Spleen (tissue), 11 donors: ENCODE data around the gene COL8A2. TPM values are rescaled to one million over a fixed set of nuclear protein-coding genes. Genes with fewer than 3 reads are reported as not detected.

Source experiments
- DNase-seq: peaks from one replicate; pipeline ENCODE4 v3.0.0-alpha.2; 2020
- H3K27ac ChIP-seq, 8 donors: fragments of 200-600 bp; sonication (generic) in 7 of 8; 1 replicate in 4 of 8; 2 replicates in 4 of 8; pipeline versions ENCODE4 v1.5.0 to v1.8.0; 2016 to 2021; ENCODE audit warnings: inconsistent platforms in 4 of 8, mild to moderate bottlenecking in 4 of 8, moderate library complexity in 1 of 8
- H3K27me3 ChIP-seq, 7 donors: fragments of 200-600 bp; sonication (generic) in 6 of 7; replicated peaks in 1 of 7; 1 replicate in 4 of 7; 2 replicates in 3 of 7; pipeline versions ENCODE4 v1.5.0 to v1.8.0; 2016 to 2021; ENCODE audit warnings: inconsistent platforms in 3 of 7, mild to moderate bottlenecking in 1 of 7
- H3K36me3 ChIP-seq, 6 donors: fragments of 200-600 bp; sonication (generic) in 5 of 6; 1 replicate in 4 of 6; 2 replicates in 2 of 6; pipeline versions ENCODE4 v1.5.0 to v1.8.0; 2016 to 2021; ENCODE audit warnings: inconsistent platforms in 2 of 6
- H3K4me1 ChIP-seq, 6 donors: fragments of 200-600 bp; sonication (generic) in 5 of 6; 1 replicate in 3 of 6; 2 replicates in 3 of 6; pipeline versions ENCODE4 v1.5.0 to v1.8.0; 2016 to 2021; ENCODE audit warnings: inconsistent platforms in 3 of 6
- H3K4me3 ChIP-seq, 8 donors: fragments of 200-600 bp; sonication (generic) in 7 of 8; 1 replicate in 4 of 8; 2 replicates in 4 of 8; pipeline versions ENCODE4 v1.5.0 to v1.8.0; 2016 to 2021; ENCODE audit warnings: inconsistent platforms in 4 of 8, mild to moderate bottlenecking in 4 of 8, moderate library complexity in 2 of 8
- H3K9me3 ChIP-seq, 8 donors: fragments of 200-600 bp; sonication (generic) in 7 of 8; 1 replicate in 4 of 8; 2 replicates in 4 of 8; pipeline versions ENCODE4 v1.5.0 to v1.8.0; 2016 to 2021; ENCODE audit warnings: inconsistent platforms in 4 of 8
- POLR2A ChIP-seq, 3 donors: fragments of 450-650 bp; IDR thresholded peaks; one replicate each; pipeline ENCODE4 v1.5.1; 2017; ENCODE audit warnings: antibody characterized with exemption in 3 of 3, mild to moderate bottlenecking in 1 of 3
- POLR2AphosphoS5 ChIP-seq, 3 donors: sonication (generic); formaldehyde crosslinking; IDR thresholded peaks; one replicate each; pipeline ENCODE4 v1.5.1; 2017; ENCODE audit warnings: antibody characterized with exemption in 3 of 3
- WGBS, 5 donors: extraction: QIAGEN DNeasy Blood & Tissue Kit in 3 of 5; methylation state at CpG; one replicate each; pipeline versions ENCODE4 v1.1.5 to v1.1.7; 2013 to 2018; 5-methylcytosine and 5-hydroxymethylcytosine counted together
- intact Hi-C: fragments of 100-400 bp; cut with DNase I; formaldehyde crosslinking; loops from one replicate; pipeline ENCODE4 v1.15.0; 2023; ENCODE audit warnings: low total_unique reads
- polyA plus RNA-seq, 3 donors: library from polyadenylated mRNA; stranded (reverse); fragments of 200-250 nt; gene quantifications; one replicate each; pipeline ENCODE4 v1.2.1, GENCODE V29; 2013
- total RNA-seq, 7 donors: library from RNA; depleted of rRNA in 3 of 7; stranded (reverse); fragments of >200 nt in 3 of 7; fragmentation: NEBNext Ultra II Directional in 4 of 7; extraction: Animal tissue kit (Norgen Biotek cat#: 25700) in 4 of 7; gene quantifications; one replicate each; pipeline versions ENCODE4 v1.1.0 to v1.2.1, GENCODE V29; 2016 to 2021
- TF ChIP-seq, protein P1 (sequence below), 11 experiments: fragments of 200-600 bp in 7 of 11; fragments of 450-650 bp in 4 of 11; sonication (generic) in 4 of 11; IDR thresholded peaks in 8 of 11; conservative IDR thresholded peaks in 3 of 11; 1 replicate in 7 of 11; 2 replicates in 4 of 11; pipeline versions ENCODE4 v1.4.0 to v1.8.0; 2016 to 2021; ENCODE audit warnings: antibody characterized with exemption in 11 of 11, inconsistent platforms in 4 of 11, mild to moderate bottlenecking in 1 of 11
- donor health status: healthy with polysubstance abuse.
- donor health status: DM: no; HTN: no; CAD: no; lungs with moderate emphysema.
- donor health status: DM: no; HTN: no; CAD: no.
- donor health status: Bipolar disorder and iron deficiency.
- donor health status: healthy.
- donor health status: DM: no; HTN: no; CAD: no.
- donor health status: DM: yes; HTN: yes; CAD: no.

Gene COL8A2
- total and polyA plus RNA-seq, 10 donors, result 2.1 to 32.0 (median 9.9) TPM

DNA sequence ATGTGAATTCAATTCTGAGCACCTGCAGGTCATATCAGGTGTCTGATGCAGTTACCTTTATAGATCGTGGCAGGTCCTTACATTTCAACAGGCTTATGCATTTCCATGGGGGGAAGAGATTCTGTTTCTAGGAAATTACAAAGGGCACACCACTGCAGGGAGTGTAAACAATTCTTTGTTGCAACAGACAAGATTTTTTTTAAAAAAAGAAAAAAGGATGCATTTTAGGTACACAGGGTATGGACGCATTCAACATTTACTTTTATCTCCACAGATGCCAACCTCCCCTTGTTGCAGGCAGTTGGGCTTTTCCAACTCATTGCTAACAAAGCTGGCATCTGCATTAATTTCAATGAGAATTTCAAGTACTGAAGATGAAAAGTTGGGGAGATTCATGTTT is 54.7 kb downstream of the COL8A2 start:
- Histone ChIP-seq H3K9me3 (no peaks in the 10 kb centered on the region), H3K4me1 (peaks cover 0 to 3% (median 0%) of the 10 kb centered on the region in 6 donors), H3K4me3 (no peak overlapping the region), H3K36me3 (peaks cover 0 to 7% (median 0%) of the 10 kb centered on the region in 6 donors), H3K27me3 (no peaks in the 10 kb centered on the region), H3K27ac (no peak overlapping the region)
- 89 to 94% (median 92%) methylated on average over 2 of the region's 2 CpGs for WGBS, 5 donors
- intact Hi-C loops, result no loop called here
- DNase-seq, result no peak
- TF ChIP-seq, protein P1, sequence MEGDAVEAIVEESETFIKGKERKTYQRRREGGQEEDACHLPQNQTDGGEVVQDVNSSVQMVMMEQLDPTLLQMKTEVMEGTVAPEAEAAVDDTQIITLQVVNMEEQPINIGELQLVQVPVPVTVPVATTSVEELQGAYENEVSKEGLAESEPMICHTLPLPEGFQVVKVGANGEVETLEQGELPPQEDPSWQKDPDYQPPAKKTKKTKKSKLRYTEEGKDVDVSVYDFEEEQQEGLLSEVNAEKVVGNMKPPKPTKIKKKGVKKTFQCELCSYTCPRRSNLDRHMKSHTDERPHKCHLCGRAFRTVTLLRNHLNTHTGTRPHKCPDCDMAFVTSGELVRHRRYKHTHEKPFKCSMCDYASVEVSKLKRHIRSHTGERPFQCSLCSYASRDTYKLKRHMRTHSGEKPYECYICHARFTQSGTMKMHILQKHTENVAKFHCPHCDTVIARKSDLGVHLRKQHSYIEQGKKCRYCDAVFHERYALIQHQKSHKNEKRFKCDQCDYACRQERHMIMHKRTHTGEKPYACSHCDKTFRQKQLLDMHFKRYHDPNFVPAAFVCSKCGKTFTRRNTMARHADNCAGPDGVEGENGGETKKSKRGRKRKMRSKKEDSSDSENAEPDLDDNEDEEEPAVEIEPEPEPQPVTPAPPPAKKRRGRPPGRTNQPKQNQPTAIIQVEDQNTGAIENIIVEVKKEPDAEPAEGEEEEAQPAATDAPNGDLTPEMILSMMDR (IDR thresholded peaks at IDR 0.05 in 8 of 11, conservative IDR thresholded peaks at IDR 0.05 in 3 of 11), result no peak
- TF ChIP-seq POLR2AphosphoS5 (IDR thresholded peaks at IDR 0.05) (no peak), POLR2A (IDR thresholded peaks at IDR 0.05) (no peak)

DNA sequence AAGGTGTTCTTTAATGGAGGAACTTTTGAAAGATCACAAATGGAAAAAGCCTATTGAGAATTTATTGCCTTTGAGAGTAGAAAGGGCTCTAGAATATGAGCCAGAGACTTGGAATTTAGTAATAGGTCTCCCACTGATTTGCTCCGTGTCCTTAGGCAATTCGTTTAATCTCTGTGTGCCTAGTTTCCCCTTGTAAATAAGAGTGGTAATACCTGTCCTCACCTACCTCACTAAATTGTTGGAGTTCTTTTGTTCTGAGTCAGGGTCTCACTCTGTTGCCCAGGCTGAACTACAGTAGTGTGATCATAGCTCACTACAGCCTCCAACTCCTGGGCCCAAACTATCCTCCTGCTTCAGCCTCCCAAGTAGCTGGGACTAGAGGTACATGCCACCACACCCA is 56.2 kb downstream of the COL8A2 start:
- intact Hi-C loops, result no loop called here
- Histone ChIP-seq H3K27ac (no peak overlapping the region), H3K27me3 (no peaks in the 10 kb centered on the region), H3K4me1 (no peaks in the 10 kb centered on the region), H3K9me3 (no peaks in the 10 kb centered on the region), H3K36me3 (peaks cover 0 to 10% (median 0%) of the 10 kb centered on the region in 6 donors), H3K4me3 (no peak overlapping the region)
- DNase-seq, result no peak
- TF ChIP-seq POLR2A (IDR thresholded peaks at IDR 0.05) (no peak), POLR2AphosphoS5 (IDR thresholded peaks at IDR 0.05) (no peak)
- TF ChIP-seq, protein P1 (IDR thresholded peaks at IDR 0.05 in 8 of 11, conservative IDR thresholded peaks at IDR 0.05 in 3 of 11), result no peak
- WGBS, 5 donors, result 84 to 98% (median 94%) methylated on average over 2 of the region's 2 CpGs

DNA sequence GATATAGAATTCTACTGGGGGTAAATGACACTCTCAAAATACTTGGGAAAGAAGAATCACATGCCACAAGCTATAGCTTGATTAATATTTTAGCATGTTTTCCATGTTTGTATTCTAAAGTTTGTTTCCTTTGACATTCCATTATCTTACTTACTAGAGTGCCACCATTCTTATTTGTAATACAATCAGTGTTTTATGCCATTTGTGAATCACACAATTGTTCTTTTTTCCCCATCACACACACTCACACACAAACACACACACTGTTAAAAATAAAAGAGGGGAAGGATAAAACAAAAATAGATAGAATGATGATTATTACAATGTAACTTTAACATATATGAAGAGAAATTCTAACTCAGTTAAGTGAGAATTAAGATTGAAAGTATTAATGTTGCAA is 57.2 kb downstream of the COL8A2 start:
- no peak overlapping the region for H3K27ac ChIP-seq
- H3K4me3 ChIP-seq, result no peak overlapping the region
- no peaks in the 10 kb centered on the region for H3K27me3 ChIP-seq
- DNase-seq, result no peak
- H3K9me3 ChIP-seq, result no peaks in the 10 kb centered on the region
- no peaks in the 10 kb centered on the region for H3K4me1 ChIP-seq
- intact Hi-C loops, result no loop called here
- no peak for TF ChIP-seq POLR2AphosphoS5 (IDR thresholded peaks at IDR 0.05)
- no peak for TF ChIP-seq POLR2A (IDR thresholded peaks at IDR 0.05)
- TF ChIP-seq, protein P1 (IDR thresholded peaks at IDR 0.05 in 8 of 11, conservative IDR thresholded peaks at IDR 0.05 in 3 of 11), result no peak
- H3K36me3 ChIP-seq, result peaks cover 0 to 13% (median 0%) of the 10 kb centered on the region in 6 donors

DNA sequence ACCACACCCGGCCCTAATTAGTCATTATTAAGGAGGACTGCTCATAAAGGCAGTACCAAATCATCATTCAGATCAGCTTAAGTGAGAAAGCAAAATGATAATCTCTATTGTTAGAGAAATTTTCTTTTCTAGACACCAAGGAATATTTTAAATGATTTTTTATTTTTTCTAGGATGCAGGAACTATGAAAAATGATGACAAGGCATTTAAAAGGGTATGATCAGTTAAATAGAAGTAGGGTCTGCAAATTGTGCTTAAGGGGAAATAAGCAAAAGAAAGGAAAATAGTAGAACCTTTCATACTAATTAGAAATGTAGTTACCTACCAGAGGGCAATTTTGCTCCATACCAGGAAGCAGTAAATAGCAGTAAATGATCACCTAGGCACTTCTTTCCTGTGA is 62.7 kb downstream of the COL8A2 start:
- 92 to 100% (median 95%) methylated on average over 1 of the region's 1 CpG for WGBS, 5 donors
- intact Hi-C loops, result no loop called here
- TF ChIP-seq POLR2A (IDR thresholded peaks at IDR 0.05), result no peak
- TF ChIP-seq POLR2AphosphoS5 (IDR thresholded peaks at IDR 0.05), result no peak

DNA sequence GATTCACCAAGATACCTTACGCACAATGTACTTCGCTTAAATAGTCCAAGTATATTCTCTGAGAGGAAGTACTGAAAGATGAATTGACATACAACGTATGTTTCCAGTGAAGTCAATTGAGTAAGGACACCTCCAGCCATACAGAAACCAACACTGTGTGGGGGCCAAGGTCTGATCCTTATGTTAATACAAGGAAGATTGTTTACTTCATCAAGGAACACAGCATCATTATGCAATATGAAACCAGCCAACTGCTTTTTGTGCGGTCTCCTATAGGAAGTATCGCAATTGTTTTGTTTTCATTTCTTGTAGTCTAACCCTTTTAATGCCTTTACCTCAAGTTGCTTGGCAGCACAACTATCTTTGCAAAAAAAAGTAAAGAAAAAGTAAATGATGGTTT is 69.3 kb downstream of the COL8A2 start:
- intact Hi-C loops, result no loop called here
- Histone ChIP-seq H3K36me3 (peaks cover 0 to 70% (median 12%) of the 10 kb centered on the region in 6 donors), H3K9me3 (no peaks in the 10 kb centered on the region), H3K4me3 (peak overlapping the region in 1 of 8 donors; percentile 17), H3K27ac (peak overlapping the region in 4 of 8 donors; percentile 47 to 69 (median 54)), H3K27me3 (no peaks in the 10 kb centered on the region), H3K4me1 (peaks cover 0 to 7% (median 0%) of the 10 kb centered on the region in 6 donors)
- DNase-seq, result no peak
- 49 to 85% (median 67%) methylated on average over 5 of the region's 5 CpGs for WGBS, 5 donors
- no peak for TF ChIP-seq POLR2A (IDR thresholded peaks at IDR 0.05)
- TF ChIP-seq, protein P1 (IDR thresholded peaks at IDR 0.05 in 8 of 11, conservative IDR thresholded peaks at IDR 0.05 in 3 of 11), result no peak
- TF ChIP-seq POLR2AphosphoS5 (IDR thresholded peaks at IDR 0.05), result no peak

More for the DNA sequence above, 62.7 kb downstream of the COL8A2 start:
- H3K36me3 ChIP-seq, result peaks cover 0 to 33% (median 0%) of the 10 kb centered on the region in 6 donors
- no peak overlapping the region for H3K27ac ChIP-seq
- no peaks in the 10 kb centered on the region for H3K27me3 ChIP-seq
- no peaks in the 10 kb centered on the region for H3K9me3 ChIP-seq
- H3K4me3 ChIP-seq, result no peak overlapping the region
- no peaks in the 10 kb centered on the region for H3K4me1 ChIP-seq
- no peak for DNase-seq
